HCT116 (cell line): ENCODE data around the gene PHYKPL. TPM values are rescaled to one million over a fixed set of nuclear protein-coding genes. Genes with fewer than 3 reads are reported as not detected.

Experiments
- ATAC-seq: fragments of 200-7000 bp; cut with Tn5 transposase; 2 replicates; pipeline ENCODE4 v1.9.1; 2020; ENCODE audit warnings: mild to moderate bottlenecking, moderate library complexity
- BruUV-seq: library from RNA; stranded (reverse); fragments of 400-500 nt; replicated peaks from 2 replicates; lab custom pipeline; 2021; lab: Mats Ljungman, UMichigan
- CTCF ChIA-PET: fragments of 300-600 bp; sonication (Branson Sonifier 250); formaldehyde crosslinking; loops from one replicate; lab custom pipeline; 2021; ENCODE audit warnings: antibody characterized with exemption; lab: Charles Lee
- POLR2A ChIA-PET: fragments of 300-600, 350-600 bp; sonication (Branson Sonifier 250); formaldehyde crosslinking; loops from one replicate; lab custom pipeline; 2021; ENCODE audit warnings: antibody characterized with exemption; lab: Charles Lee
- RAD21 ChIA-PET, 2 experiments: fragments of 300-600 bp; sonication (Branson Sonifier 250); formaldehyde crosslinking; loops; one replicate each; lab custom pipeline; 2023; ENCODE audit warnings: low total read pairs in 2 of 2; ENCODE audit not compliant: uncharacterized antibody in 2 of 2, unreplicated experiment in 2 of 2, low non-redundant PET in 1 of 2; lab: Charles Lee
- DNase-seq: peaks from one replicate; pipeline ENCODE4 v3.0.0-alpha.2; 2010; ENCODE audit warnings: low read depth, low spot score
- H2AFZ ChIP-seq: fragments of 200-600 bp; shearing (Covaris generic), sonication (generic); 2 replicates; pipeline ENCODE4 v1.6.1; 2017; ENCODE audit warnings: low read depth, mixed run types, mixed read lengths, antibody characterized with exemption, low read length; ENCODE audit not compliant: poor library complexity, severe bottlenecking
- H3K27ac ChIP-seq: 2 replicates; pipeline ENCODE4 v1.5.1; 2012; ENCODE audit warnings: low read depth, low read length
- H3K27me3 ChIP-seq: fragments of 200-600 bp; sonication (generic); 2 replicates; pipeline ENCODE4 v1.6.1; 2016; ENCODE audit warnings: mixed run types, low read length, mixed read lengths; ENCODE audit not compliant: insufficient read depth
- H3K36me3 ChIP-seq, 2 experiments: fragments of 200-500 bp in 1 of 2; fragments of 200-600 bp in 1 of 2; sonication (Bioruptor generic) in 1 of 2; sonication (generic) in 1 of 2; 2 replicates each; pipeline versions ENCODE4 v1.5.1 to v1.6.1; 2014 to 2016; ENCODE audit warnings: low read length in 2 of 2, inconsistent platforms in 1 of 2, mixed read lengths in 1 of 2, mixed run types in 1 of 2; ENCODE audit not compliant: insufficient read depth in 2 of 2, control insufficient read depth in 1 of 2
- H3K4me1 ChIP-seq, 2 experiments: fragments of 200-600 bp in 1 of 2; sonication (generic) in 1 of 2; 2 replicates each; pipeline versions ENCODE4 v1.5.1 to v1.6.1; 2012 to 2017; ENCODE audit warnings: low read length in 2 of 2, inconsistent platforms in 1 of 2, mild to moderate bottlenecking in 1 of 2, mixed read lengths in 1 of 2, mixed run types in 1 of 2, moderate library complexity in 1 of 2; ENCODE audit not compliant: insufficient read depth in 2 of 2, control insufficient read depth in 1 of 2
- H3K4me2 ChIP-seq: fragments of 200-600 bp; sonication (generic); 2 replicates; pipeline ENCODE4 v1.6.1; 2017; ENCODE audit warnings: mixed run types, low read length, mixed read lengths
- H3K4me3 ChIP-seq, 2 experiments: fragments of 200-600 bp in 1 of 2; sonication (generic) in 1 of 2; replicated peaks in 1 of 2; 2 replicates each; pipeline ENCODE4 v1.5.1; 2011 to 2016; ENCODE audit warnings: low read length in 2 of 2, control low read depth in 1 of 2, low read depth in 1 of 2, mild to moderate bottlenecking in 1 of 2, mixed read lengths in 1 of 2, mixed run types in 1 of 2
- H3K79me2 ChIP-seq: fragments of 200-600 bp; sonication (generic); 2 replicates; pipeline ENCODE4 v1.6.1; 2017; ENCODE audit warnings: mild to moderate bottlenecking, mixed run types, low read length, moderate library complexity, mixed read lengths; ENCODE audit not compliant: insufficient read depth
- H3K9ac ChIP-seq: fragments of 200-600 bp; sonication (generic); 2 replicates; pipeline ENCODE4 v1.6.1; 2016; ENCODE audit warnings: low read length, mixed read lengths
- H3K9me2 ChIP-seq: fragments of 200-600 bp; sonication (generic), shearing (Covaris generic); 2 replicates; pipeline ENCODE4 v1.6.1; 2017; ENCODE audit warnings: mixed run types, mild to moderate bottlenecking, moderate library complexity; ENCODE audit not compliant: insufficient read depth
- H3K9me3 ChIP-seq, 2 experiments: fragments of 200-500 bp in 1 of 2; fragments of 200-600 bp in 1 of 2; sonication (Bioruptor generic) in 1 of 2; sonication (generic) in 1 of 2; 2 replicates each; pipeline ENCODE4 v1.6.1; 2014 to 2017; ENCODE audit warnings: low read length in 2 of 2, mixed read lengths in 2 of 2, inconsistent platforms in 1 of 2, low read depth in 1 of 2, mild to moderate bottlenecking in 1 of 2, mixed run types in 1 of 2, moderate library complexity in 1 of 2; ENCODE audit not compliant: control insufficient read depth in 1 of 2, insufficient read depth in 1 of 2
- H4K20me1 ChIP-seq: fragments of 200-600 bp; sonication (generic), shearing (Covaris generic); 2 replicates; pipeline ENCODE4 v1.6.1; 2017; ENCODE audit warnings: mixed run types, mild to moderate bottlenecking, moderate library complexity; ENCODE audit not compliant: insufficient read depth
- CEBPB ChIP-seq: IDR thresholded peaks from 2 replicates; pipeline ENCODE4 v1.6.1; 2012; ENCODE audit warnings: low read depth
- CTCF ChIP-seq, 3 experiments: fragments of 200-600 bp in 1 of 3; sonication (generic) in 1 of 3; IDR thresholded peaks in 2 of 3; conservative IDR thresholded peaks in 1 of 3; 2 replicates each; pipeline ENCODE4 v1.5.1; 2012 to 2017; ENCODE audit warnings: low read depth in 2 of 3, low read length in 2 of 3, antibody characterized with exemption in 1 of 3, borderline replicate concordance in 1 of 3, control low read depth in 1 of 3, mild to moderate bottlenecking in 1 of 3, mixed read lengths in 1 of 3, mixed run types in 1 of 3, moderate library complexity in 1 of 3; ENCODE audit not compliant: insufficient read depth in 1 of 3
- EGR1 ChIP-seq: IDR thresholded peaks from 2 replicates; pipeline ENCODE4 v1.6.1; 2012; ENCODE audit warnings: low read depth
- ELF1 ChIP-seq: IDR thresholded peaks from 2 replicates; pipeline ENCODE4 v1.6.1; 2012; ENCODE audit warnings: low read depth, borderline replicate concordance
- EZH2phosphoT487 ChIP-seq: fragments of 200-600 bp; IDR thresholded peaks from 2 replicates; pipeline ENCODE4 v1.6.1; 2018; ENCODE audit warnings: antibody characterized with exemption, borderline replicate concordance
- JUND ChIP-seq: IDR thresholded peaks from 2 replicates; pipeline ENCODE4 v1.6.1; 2012
- MAX ChIP-seq: IDR thresholded peaks from 2 replicates; pipeline ENCODE4 v1.6.1; 2012
- POLR2A ChIP-seq: IDR thresholded peaks from 2 replicates; pipeline ENCODE4 v1.7.0; 2011; ENCODE audit warnings: borderline replicate concordance; ENCODE audit not compliant: insufficient read depth, insufficient read length; ENCODE audit errors: extremely low read depth
- POLR2AphosphoS5 ChIP-seq: IDR thresholded peaks from 2 replicates; pipeline ENCODE4 v1.6.1; 2011; ENCODE audit warnings: mild to moderate bottlenecking, low read depth, low read length, moderate library complexity
- RAD21 ChIP-seq: IDR thresholded peaks from 2 replicates; pipeline ENCODE4 v1.6.1; 2012; ENCODE audit warnings: low read depth, mild to moderate bottlenecking
- TCF7L2 ChIP-seq: IDR thresholded peaks from 2 replicates; pipeline ENCODE4 v1.7.0; 2011; ENCODE audit warnings: borderline replicate concordance, inconsistent platforms; ENCODE audit not compliant: insufficient read depth, insufficient read length; ENCODE audit errors: extremely low read depth
- YY1 ChIP-seq: IDR thresholded peaks from 2 replicates; pipeline ENCODE4 v1.6.1; 2011; ENCODE audit warnings: low read length, low read depth, moderate library complexity, mild to moderate bottlenecking; ENCODE audit not compliant: insufficient replicate concordance; ENCODE audit errors: extremely low read depth
- ZBTB33 ChIP-seq: IDR thresholded peaks from 2 replicates; pipeline ENCODE4 v1.6.1; 2011; ENCODE audit warnings: mild to moderate bottlenecking, low read length, moderate library complexity; ENCODE audit not compliant: insufficient replicate concordance; ENCODE audit errors: extremely low read depth
- ZFX ChIP-seq: fragments of 450-650 bp; IDR thresholded peaks from 2 replicates; pipeline ENCODE4 v1.6.1; 2017
- ZNF274 ChIP-seq: fragments of 200-500 bp; sonication (Bioruptor generic); IDR thresholded peaks from 2 replicates; pipeline ENCODE4 v1.6.1; 2014; ENCODE audit warnings: mild to moderate bottlenecking, low read depth, low read length, inconsistent platforms
- intact Hi-C: fragments of 100-400 bp; cut with micrococcal nuclease; formaldehyde crosslinking; loops from 2 replicates; pipeline ENCODE4 v1.10.0; 2022
- total RNA-seq: library from RNA; stranded (reverse); gene quantifications from one replicate; pipeline ENCODE4 v1.2.1, GENCODE V29; 2021; ENCODE audit not compliant: unreplicated experiment
- TF ChIP-seq, protein P1 (sequence below): IDR thresholded peaks from 2 replicates; pipeline ENCODE4 v1.6.1; 2012; ENCODE audit warnings: low read depth
- TF ChIP-seq, protein P2 (sequence below): IDR thresholded peaks from 2 replicates; pipeline ENCODE4 v1.6.1; 2012

PHYKPL gene
- total RNA-seq, 1 experiment from 2014 or later: 57.8 TPM

GRCh38 chr5:178273041-178273440 is 40.4 kb upstream of the PHYKPL start:
- H3K4me3 ChIP-seq: no peak overlapping the region
- POLR2A ChIA-PET: no interaction called here
- RAD21 ChIA-PET: no interaction called here
- H3K4me2 ChIP-seq: no peak overlapping the region
- ATAC-seq: no peak
- H3K9me3 ChIP-seq: peaks cover 8% of the 10 kb centered on the region in 2 experiments; a peak in 2 of 4 replicates
- intact Hi-C loops: no loop called here
- H3K36me3 ChIP-seq: no peaks in the 10 kb centered on the region
- H3K9ac ChIP-seq: no peak overlapping the region
- no peaks in the 10 kb centered on the region for H4K20me1 ChIP-seq
- BruUV-seq: no TSS peak
- H3K27ac ChIP-seq: no peak overlapping the region
- DNase-seq: no peak
- H3K79me2 ChIP-seq: no peaks in the 10 kb centered on the region
- no peaks in the 10 kb centered on the region for H3K9me2 ChIP-seq
- CTCF ChIA-PET: no interaction called here
- H3K27me3 ChIP-seq: no peaks in the 10 kb centered on the region
- TF ChIP-seq EGR1 (no peak), ELF1 (no peak), ZBTB33 (no peak), TCF7L2 (no peak), RAD21 (no peak), CTCF (IDR thresholded peaks at IDR 0.05 in 2 of 3, conservative IDR thresholded peaks at IDR 0.05 in 1 of 3; ENCODE audit: borderline replicate concordance in 1 of 3, insufficient read depth in 1 of 3, low read depth in 2 of 3, low read length in 2 of 3) (no peak), ZNF274 (no peak), CEBPB (no peak), JUND (no peak), YY1 (no peak), EZH2phosphoT487 (no peak), ZFX (no peak), MAX (no peak), POLR2A (no peak), POLR2AphosphoS5 (no peak)
- TF ChIP-seq, protein P1, sequence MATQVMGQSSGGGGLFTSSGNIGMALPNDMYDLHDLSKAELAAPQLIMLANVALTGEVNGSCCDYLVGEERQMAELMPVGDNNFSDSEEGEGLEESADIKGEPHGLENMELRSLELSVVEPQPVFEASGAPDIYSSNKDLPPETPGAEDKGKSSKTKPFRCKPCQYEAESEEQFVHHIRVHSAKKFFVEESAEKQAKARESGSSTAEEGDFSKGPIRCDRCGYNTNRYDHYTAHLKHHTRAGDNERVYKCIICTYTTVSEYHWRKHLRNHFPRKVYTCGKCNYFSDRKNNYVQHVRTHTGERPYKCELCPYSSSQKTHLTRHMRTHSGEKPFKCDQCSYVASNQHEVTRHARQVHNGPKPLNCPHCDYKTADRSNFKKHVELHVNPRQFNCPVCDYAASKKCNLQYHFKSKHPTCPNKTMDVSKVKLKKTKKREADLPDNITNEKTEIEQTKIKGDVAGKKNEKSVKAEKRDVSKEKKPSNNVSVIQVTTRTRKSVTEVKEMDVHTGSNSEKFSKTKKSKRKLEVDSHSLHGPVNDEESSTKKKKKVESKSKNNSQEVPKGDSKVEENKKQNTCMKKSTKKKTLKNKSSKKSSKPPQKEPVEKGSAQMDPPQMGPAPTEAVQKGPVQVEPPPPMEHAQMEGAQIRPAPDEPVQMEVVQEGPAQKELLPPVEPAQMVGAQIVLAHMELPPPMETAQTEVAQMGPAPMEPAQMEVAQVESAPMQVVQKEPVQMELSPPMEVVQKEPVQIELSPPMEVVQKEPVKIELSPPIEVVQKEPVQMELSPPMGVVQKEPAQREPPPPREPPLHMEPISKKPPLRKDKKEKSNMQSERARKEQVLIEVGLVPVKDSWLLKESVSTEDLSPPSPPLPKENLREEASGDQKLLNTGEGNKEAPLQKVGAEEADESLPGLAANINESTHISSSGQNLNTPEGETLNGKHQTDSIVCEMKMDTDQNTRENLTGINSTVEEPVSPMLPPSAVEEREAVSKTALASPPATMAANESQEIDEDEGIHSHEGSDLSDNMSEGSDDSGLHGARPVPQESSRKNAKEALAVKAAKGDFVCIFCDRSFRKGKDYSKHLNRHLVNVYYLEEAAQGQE: no peak
- TF ChIP-seq, protein P2, sequence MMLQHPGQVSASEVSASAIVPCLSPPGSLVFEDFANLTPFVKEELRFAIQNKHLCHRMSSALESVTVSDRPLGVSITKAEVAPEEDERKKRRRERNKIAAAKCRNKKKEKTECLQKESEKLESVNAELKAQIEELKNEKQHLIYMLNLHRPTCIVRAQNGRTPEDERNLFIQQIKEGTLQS: no peak
- no peaks in the 10 kb centered on the region for H3K4me1 ChIP-seq
- H2AFZ ChIP-seq: no peak overlapping the region
